Measurements from ENCODE around the gene SERPINA7. TPM values are rescaled to one million over a fixed set of nuclear protein-coding genes. Genes with fewer than 3 reads are reported as not detected.
"Not testable (repeated sequence)": the region's sequence is repeated elsewhere in the genome, so short reads cannot be mapped to it uniquely, and the experiment has no call there.

SERPINA7 gene
- total RNA-seq (2014; rRNA removed; shearing (Covaris generic)), result not detected in 2 replicates

- no peak for DNase-seq (ENCODE audit: low spot score)
These were observed at the start of gene SERPINA7 for GRCh38 chrX:106038625-106039024. TSS of gene SERPINA7 (minus strand) at chrX:106038727. CDS start at chrX:106037058, 1,669 bp downstream.

GRCh38 chrX:106069048-106069447, 30.5 kb upstream of the SERPINA7 start:
- DNase-seq (ENCODE audit: low spot score), result no peak

- no peak for DNase-seq (ENCODE audit: low spot score)
These were observed 11.5 kb upstream of the SERPINA7 start for GRCh38 chrX:106050054-106050453.

GRCh38 chrX:106042296-106042695, 3.8 kb upstream of the SERPINA7 start:
- peak; percentile 29 for DNase-seq (ENCODE audit: low spot score)

GRCh38 chrX:106040861-106041260, 2.3 kb upstream of the SERPINA7 start:
- no peak for DNase-seq (ENCODE audit: low spot score)

- peak; percentile 14 for DNase-seq (ENCODE audit: low spot score)
These were observed 1.4 kb upstream of the SERPINA7 start for GRCh38 chrX:106039920-106040319.

GRCh38 chrX:106037835-106038473, 573 bp downstream of the SERPINA7 start:
- no peak for DNase-seq (ENCODE audit: low spot score)

- DNase-seq (ENCODE audit: low spot score), result no peak
These were observed 1.8 kb downstream of the SERPINA7 start for GRCh38 chrX:106036716-106037115.

GRCh38 chrX:106035064-106035463, 3.5 kb downstream of the SERPINA7 start:
- no peak for DNase-seq (ENCODE audit: low spot score)

GRCh38 chrX:106023947-106024346, 14.6 kb downstream of the SERPINA7 start:
- no peak for DNase-seq (ENCODE audit: low spot score)

- no peak for DNase-seq (ENCODE audit: low spot score)
These were observed 16.3 kb downstream of the SERPINA7 start for GRCh38 chrX:106022238-106022637.

GRCh38 chrX:106014119-106014775, 24.3 kb downstream of the SERPINA7 start:
- DNase-seq (ENCODE audit: low spot score), result no peak

GRCh38 chrX:106009145-106009544, 29.4 kb downstream of the SERPINA7 start:
- DNase-seq (ENCODE audit: low spot score), result no peak

GRCh38 chrX:106007815-106008214, 30.7 kb downstream of the SERPINA7 start:
- no peak for DNase-seq (ENCODE audit: low spot score)

- DNase-seq (ENCODE audit: low spot score), result no peak
These were observed 32.8 kb downstream of the SERPINA7 start for GRCh38 chrX:106005684-106006083.

GRCh38 chrX:106000609-106001008, 37.9 kb downstream of the SERPINA7 start:
- not testable (repeated sequence) for DNase-seq (ENCODE audit: low spot score)

- DNase-seq (ENCODE audit: low spot score), result no peak
These were observed 38.3 kb downstream of the SERPINA7 start for GRCh38 chrX:106000203-106000602.

GRCh38 chrX:105999294-105999693, 39.2 kb downstream of the SERPINA7 start:
- DNase-seq (ENCODE audit: low spot score), result no peak

GRCh38 chrX:105988487-105988886, 50.0 kb downstream of the SERPINA7 start:
- not testable (repeated sequence) for DNase-seq (ENCODE audit: low spot score)
